CD4-positive, alpha-beta T cell treated with Interleukin-17A for 4 hours (primary cell): Measurements from ENCODE around the gene RBBP4.
"Not testable (repeated sequence)": the region's sequence is repeated elsewhere in the genome, so short reads cannot be mapped to it uniquely, and the experiment has no call there.

Source experiments
- DNase-seq: peaks from one replicate; pipeline ENCODE4 v3.0.0-alpha.2; 2020; ENCODE audit warnings: mixed read lengths

Gene RBBP4

DNA sequence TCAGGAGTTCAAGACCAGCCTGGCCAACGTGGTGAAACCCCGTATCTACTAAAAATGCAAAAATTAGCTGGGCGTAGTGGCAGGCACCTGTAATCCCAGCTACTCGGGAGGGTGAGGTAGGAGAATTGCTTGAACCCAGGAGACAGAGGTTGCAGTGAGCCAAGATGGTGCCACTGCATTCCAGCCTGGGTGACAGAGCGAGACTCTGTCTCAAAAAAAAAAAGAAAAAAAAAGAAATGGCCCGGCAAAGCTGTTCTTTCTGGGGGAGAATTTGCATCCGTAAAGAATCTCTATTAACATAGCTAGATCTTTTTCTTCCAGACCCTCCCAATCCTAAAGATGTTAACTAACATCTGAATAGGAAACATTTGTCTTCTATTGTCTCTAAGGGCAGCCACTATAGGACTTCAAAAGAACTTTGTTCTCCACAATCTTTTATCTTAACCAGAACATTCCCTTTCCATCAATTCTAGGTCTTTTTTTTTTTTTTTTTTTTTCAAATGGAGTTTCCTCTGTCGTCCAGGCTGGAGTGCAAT lies 8.6 kb upstream of the RBBP4 start:
- DNase-seq: not testable (repeated sequence)

DNA sequence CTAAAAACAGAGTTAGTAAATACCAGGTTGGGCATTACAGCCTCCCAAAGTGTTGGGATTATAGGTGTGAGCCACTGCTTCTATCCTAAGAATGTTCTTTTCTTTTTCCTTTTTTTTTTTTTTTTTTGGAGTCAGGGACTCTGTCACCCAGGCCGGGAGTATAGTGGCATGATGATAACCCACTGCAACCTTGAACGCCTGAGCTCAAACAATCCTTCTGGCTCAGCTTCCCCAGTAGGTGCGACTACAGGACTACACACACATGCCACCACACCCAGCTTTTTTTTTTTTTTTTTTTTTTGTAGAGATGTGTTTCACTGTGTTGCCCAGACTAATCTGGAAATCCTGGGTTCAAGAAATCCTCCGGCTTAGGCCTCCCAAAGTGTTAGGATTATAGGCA lies 6.6 kb upstream of the RBBP4 start:
- DNase-seq: no peak

DNA sequence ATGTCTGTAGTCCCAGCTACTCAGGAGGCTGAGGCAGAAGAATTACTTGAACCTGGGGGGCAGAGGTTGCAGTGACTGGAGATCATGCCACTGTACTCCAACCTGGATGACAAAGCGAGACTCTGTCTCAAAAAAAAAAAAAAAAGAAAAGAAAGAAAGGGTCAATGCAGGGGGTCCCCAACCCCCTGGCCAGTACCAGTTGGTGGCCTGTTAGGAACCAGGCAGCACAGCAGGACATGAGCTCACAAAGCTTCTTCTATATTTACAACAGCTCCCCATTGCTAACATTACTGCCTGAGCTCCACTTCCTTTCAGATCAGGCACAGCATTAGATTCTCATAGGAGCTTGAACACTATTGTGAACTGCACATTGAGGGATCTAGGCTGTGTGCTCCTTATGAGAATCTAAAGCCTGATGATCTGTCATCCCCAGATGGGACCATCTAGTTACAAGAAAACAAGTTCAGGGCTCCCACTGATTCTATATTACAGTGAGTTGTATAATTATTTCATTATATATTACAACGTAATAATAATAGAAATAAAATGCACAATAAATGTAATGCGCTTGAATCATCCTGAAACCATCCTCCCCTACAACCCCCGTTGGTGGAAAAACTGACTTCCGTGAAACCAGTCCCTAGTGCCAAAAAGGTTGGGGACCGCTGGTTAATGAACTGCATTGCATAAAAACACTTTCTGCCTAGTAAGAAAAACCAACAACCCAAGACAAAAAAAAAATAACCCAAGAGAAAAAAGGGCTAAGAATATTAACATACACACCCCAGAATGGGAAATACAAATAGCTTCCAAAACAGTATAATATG lies 3.5 kb upstream of the RBBP4 start:
- DNase-seq: no peak

- peak; percentile 90 for DNase-seq
Observed at GRCh38 chr1:32650248-32650751, 708 bp upstream of the RBBP4 start, which contains the start of gene ZBTB8OS. Gene ZBTB8OS, minus strand, starts transcription at chr1:32650550. Its CDS starts 21 bp downstream, at chr1:32650529.

GRCh38 chr1:32651461-32652073 lies 559 bp downstream of the RBBP4 start:
- DNase-seq: no peak

- no peak for DNase-seq
Observed at GRCh38 chr1:32652244-32652962, 1.4 kb downstream of the RBBP4 start.

GRCh38 chr1:32659581-32659980 lies 8.6 kb downstream of the RBBP4 start:
- no peak for DNase-seq

GRCh38 chr1:32665915-32666314 lies 14.9 kb downstream of the RBBP4 start:
- DNase-seq: no peak

- no peak for DNase-seq
Observed at GRCh38 chr1:32666901-32667566, 16.0 kb downstream of the RBBP4 start.

- not testable (repeated sequence) for DNase-seq
Observed at GRCh38 chr1:32668716-32669115, 17.7 kb downstream of the RBBP4 start.

DNA sequence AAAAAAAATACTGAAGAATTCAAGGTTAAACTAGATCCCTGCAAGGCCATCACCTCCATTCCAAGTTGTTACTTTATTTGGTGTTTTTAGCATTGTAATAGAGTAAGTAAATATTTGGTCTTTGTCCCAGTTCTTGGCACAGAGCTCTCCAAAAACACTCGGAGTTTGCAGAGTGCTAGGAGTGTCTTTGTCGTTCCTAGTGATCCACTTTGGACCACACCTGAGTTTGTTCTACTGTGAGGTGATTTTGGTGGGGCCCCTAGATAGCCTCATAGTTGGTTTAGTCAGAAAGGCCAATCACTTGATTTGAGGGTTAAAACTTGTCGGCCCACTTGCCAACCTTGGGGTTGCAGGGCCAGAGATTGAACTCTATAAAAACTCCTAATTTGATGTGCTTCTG lies 25.9 kb downstream of the RBBP4 start:
- no peak for DNase-seq

- DNase-seq: not testable (repeated sequence)
Observed at GRCh38 chr1:32679993-32680392, 29.0 kb downstream of the RBBP4 start.

DNA sequence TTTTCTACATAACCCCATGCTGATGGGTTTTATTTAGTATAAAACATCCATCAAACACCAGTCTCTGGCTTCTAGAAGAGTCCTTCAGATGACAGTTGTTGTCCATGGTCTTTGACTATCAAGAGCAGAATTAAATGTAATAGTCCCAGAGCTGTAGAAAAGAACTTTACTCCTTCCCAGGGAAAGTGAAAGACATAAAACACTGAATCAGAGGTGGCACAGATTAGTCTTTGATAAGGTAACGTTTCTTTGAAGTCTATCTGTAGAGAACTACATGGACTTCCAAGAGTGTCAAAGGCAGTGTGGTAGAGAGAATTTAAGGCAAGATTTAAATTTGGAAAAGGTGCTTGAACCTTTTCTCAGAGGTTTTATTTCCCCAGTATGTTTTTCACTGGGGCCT lies 29.6 kb downstream of the RBBP4 start:
- DNase-seq: no peak

GRCh38 chr1:32681509-32681908 lies 30.5 kb downstream of the RBBP4 start:
- DNase-seq: no peak

- no peak for DNase-seq
Observed at GRCh38 chr1:32681999-32682398, 31.0 kb downstream of the RBBP4 start.

- no peak for DNase-seq
Observed at GRCh38 chr1:32683397-32683796, 32.4 kb downstream of the RBBP4 start.

- no peak for DNase-seq
Observed at GRCh38 chr1:32684167-32684811, 33.3 kb downstream of the RBBP4 start.

DNA sequence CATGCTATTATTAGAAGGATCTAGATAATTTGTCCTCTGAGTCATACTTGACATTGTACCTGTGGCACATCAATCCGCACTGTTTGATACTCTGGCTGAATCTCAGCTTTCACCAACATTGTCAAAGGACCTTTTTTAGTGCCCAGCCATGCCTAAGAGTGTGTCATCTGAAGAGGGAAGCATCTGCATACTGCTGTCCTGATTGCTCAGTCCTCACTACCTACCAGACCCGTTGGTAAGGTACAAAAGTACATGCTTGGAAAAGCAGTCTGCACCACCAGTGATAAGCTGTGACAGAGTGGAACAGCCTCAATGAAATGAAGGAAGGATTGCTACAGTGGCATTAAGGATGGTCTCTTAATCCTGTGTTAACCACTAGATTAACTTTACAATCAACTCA lies 34.5 kb downstream of the RBBP4 start:
- no peak for DNase-seq

GRCh38 chr1:32686387-32686786 lies 35.4 kb downstream of the RBBP4 start:
- DNase-seq: no peak

GRCh38 chr1:32693455-32694174 lies 42.6 kb downstream of the RBBP4 start:
- no peak for DNase-seq
